ENCODE data around the gene KLF16. TPM values are rescaled to one million over a fixed set of nuclear protein-coding genes. Genes with fewer than 3 reads are reported as not detected.

The KLF16 gene
- total and polyA plus RNA-seq, 9 of the 15 experiments (the other 6 are each of a cell fraction or from before 2014, with no cell fraction given): 0.04 to 60.4 (median 6.8) TPM

DNA sequence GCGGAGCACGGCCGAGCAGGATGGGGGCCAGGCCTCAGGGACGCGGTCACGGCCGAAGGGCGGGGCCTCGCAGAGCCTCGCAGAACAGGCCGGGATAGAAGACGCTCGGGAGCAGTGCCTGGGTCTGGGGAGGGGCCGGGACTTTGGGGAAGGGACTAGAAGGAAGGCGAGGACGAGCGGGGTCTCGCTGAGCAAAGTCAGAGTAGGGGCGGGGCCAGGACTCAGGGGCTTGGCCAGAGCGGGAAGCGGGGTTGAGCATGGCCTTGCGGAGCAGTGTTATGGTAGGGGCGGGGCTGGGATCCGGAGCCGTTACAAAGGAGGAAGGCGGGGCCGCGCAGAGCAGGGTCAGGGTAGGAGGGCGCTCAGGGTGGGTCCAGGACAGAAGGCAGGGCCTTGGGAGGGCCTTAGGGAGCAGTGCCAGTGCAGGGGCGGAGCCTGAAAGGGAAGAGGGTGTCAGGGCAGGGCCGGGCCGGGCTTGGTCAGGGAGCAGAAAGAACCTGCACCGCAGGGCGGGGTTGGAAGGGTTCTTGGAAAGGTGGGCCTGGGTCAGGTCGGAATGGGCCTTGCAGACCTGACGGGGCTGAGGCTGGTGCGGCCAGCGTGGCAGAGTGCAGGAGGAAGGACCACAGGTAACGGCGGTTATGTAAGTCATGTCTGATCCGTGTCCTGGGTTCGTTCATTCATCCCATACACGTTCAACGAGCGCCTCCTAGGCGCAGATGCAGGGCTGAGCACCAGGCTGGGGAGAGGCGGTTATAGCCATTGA is 50.8 kb downstream of the KLF16 start (continued):
- TF ChIP-seq, protein P1, sequence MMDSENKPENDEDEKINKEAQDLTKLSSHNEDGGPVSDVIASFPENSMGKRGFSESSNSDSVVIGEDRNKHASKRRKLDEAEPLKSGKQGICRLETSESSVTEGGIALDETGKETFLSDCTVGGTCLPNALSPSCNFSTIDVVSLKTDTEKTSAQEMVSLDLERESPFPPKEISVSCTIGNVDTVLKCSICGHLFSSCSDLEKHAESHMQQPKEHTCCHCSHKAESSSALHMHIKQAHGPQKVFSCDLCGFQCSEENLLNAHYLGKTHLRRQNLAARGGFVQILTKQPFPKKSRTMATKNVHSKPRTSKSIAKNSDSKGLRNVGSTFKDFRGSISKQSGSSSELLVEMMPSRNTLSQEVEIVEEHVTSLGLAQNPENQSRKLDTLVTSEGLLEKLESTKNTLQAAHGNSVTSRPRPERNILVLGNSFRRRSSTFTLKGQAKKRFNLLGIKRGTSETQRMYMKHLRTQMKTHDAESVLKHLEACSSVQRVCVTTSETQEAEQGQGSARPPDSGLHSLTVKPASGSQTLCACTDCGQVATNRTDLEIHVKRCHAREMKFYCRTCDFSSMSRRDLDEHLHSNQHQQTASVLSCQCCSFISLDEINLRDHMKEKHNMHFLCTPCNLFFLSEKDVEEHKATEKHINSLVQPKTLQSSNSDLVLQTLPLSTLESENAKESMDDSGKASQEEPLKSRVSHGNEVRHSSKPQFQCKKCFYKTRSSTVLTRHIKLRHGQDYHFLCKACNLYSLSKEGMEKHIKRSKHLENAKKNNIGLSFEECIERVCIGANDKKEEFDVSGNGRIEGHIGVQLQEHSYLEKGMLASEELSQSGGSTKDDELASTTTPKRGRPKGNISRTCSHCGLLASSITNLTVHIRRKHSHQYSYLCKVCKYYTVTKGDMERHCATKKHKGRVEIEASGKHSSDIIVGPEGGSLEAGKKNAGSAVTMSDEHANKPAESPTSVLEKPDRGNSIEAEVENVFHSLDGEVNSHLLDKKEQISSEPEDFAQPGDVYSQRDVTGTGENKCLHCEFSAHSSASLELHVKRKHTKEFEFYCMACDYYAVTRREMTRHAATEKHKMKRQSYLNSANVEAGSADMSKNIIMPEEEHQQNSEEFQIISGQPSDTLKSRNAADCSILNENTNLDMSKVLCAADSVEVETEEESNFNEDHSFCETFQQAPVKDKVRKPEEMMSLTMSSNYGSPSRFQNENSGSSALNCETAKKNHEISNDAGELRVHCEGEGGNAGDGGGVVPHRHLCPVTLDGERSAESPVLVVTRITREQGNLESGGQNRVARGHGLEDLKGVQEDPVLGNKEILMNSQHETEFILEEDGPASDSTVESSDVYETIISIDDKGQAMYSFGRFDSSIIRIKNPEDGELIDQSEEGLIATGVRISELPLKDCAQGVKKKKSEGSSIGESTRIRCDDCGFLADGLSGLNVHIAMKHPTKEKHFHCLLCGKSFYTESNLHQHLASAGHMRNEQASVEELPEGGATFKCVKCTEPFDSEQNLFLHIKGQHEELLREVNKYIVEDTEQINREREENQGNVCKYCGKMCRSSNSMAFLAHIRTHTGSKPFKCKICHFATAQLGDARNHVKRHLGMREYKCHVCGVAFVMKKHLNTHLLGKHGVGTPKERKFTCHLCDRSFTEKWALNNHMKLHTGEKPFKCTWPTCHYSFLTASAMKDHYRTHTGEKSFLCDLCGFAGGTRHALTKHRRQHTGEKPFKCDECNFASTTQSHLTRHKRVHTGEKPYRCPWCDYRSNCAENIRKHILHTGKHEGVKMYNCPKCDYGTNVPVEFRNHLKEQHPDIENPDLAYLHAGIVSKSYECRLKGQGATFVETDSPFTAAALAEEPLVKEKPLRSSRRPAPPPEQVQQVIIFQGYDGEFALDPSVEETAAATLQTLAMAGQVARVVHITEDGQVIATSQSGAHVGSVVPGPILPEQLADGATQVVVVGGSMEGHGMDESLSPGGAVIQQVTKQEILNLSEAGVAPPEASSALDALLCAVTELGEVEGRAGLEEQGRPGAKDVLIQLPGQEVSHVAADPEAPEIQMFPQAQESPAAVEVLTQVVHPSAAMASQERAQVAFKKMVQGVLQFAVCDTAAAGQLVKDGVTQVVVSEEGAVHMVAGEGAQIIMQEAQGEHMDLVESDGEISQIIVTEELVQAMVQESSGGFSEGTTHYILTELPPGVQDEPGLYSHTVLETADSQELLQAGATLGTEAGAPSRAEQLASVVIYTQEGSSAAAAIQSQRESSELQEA (IDR thresholded peaks at IDR 0.05; ENCODE audit: low read depth): no peak
- TF ChIP-seq PHB2 (IDR thresholded peaks at IDR 0.05; ENCODE audit: low read depth) (no peak), HDAC2 (IDR thresholded peaks at IDR 0.05) (0 out of 2 replicates have a peak, but pooled peaks have one; percentile 72), NR2C1 (IDR thresholded peaks at IDR 0.05) (no peak), NR2C1 (tag; IDR thresholded peaks at IDR 0.05) (no peak), XRCC5 (IDR thresholded peaks at IDR 0.05; ENCODE audit: low read depth, low read length) (0 out of 2 replicates have a peak, but pooled peaks have one; percentile 10), ZZZ3 (IDR thresholded peaks at IDR 0.05) (no peak), RAD21 (CRISPR knock-in tag; conservative IDR thresholded peaks at IDR 0.05 in 1 of 2, IDR thresholded peaks at IDR 0.05 in 1 of 2) (peak; percentile 55 to 83)
- TF ChIP-seq, protein P2, sequence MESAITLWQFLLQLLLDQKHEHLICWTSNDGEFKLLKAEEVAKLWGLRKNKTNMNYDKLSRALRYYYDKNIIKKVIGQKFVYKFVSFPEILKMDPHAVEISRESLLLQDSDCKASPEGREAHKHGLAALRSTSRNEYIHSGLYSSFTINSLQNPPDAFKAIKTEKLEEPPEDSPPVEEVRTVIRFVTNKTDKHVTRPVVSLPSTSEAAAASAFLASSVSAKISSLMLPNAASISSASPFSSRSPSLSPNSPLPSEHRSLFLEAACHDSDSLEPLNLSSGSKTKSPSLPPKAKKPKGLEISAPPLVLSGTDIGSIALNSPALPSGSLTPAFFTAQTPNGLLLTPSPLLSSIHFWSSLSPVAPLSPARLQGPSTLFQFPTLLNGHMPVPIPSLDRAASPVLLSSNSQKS (CRISPR knock-in tag; IDR thresholded peaks at IDR 0.05): no peak
- TF ChIP-seq, protein P3, sequence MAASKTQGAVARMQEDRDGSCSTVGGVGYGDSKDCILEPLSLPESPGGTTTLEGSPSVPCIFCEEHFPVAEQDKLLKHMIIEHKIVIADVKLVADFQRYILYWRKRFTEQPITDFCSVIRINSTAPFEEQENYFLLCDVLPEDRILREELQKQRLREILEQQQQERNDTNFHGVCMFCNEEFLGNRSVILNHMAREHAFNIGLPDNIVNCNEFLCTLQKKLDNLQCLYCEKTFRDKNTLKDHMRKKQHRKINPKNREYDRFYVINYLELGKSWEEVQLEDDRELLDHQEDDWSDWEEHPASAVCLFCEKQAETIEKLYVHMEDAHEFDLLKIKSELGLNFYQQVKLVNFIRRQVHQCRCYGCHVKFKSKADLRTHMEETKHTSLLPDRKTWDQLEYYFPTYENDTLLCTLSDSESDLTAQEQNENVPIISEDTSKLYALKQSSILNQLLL (CRISPR knock-in tag; IDR thresholded peaks at IDR 0.05; ENCODE audit: borderline replicate concordance): no peak
- TF ChIP-seq, protein P4, sequence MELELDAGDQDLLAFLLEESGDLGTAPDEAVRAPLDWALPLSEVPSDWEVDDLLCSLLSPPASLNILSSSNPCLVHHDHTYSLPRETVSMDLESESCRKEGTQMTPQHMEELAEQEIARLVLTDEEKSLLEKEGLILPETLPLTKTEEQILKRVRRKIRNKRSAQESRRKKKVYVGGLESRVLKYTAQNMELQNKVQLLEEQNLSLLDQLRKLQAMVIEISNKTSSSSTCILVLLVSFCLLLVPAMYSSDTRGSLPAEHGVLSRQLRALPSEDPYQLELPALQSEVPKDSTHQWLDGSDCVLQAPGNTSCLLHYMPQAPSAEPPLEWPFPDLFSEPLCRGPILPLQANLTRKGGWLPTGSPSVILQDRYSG (tag; conservative IDR thresholded peaks at IDR 0.05; ENCODE audit: low read depth): no peak
- TF ChIP-seq, protein P5, sequence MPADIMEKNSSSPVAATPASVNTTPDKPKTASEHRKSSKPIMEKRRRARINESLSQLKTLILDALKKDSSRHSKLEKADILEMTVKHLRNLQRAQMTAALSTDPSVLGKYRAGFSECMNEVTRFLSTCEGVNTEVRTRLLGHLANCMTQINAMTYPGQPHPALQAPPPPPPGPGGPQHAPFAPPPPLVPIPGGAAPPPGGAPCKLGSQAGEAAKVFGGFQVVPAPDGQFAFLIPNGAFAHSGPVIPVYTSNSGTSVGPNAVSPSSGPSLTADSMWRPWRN (IDR thresholded peaks at IDR 0.05; ENCODE audit: low read depth): no peak
- TF ChIP-seq, protein P6, sequence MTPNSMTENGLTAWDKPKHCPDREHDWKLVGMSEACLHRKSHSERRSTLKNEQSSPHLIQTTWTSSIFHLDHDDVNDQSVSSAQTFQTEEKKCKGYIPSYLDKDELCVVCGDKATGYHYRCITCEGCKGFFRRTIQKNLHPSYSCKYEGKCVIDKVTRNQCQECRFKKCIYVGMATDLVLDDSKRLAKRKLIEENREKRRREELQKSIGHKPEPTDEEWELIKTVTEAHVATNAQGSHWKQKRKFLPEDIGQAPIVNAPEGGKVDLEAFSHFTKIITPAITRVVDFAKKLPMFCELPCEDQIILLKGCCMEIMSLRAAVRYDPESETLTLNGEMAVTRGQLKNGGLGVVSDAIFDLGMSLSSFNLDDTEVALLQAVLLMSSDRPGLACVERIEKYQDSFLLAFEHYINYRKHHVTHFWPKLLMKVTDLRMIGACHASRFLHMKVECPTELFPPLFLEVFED (CRISPR knock-in tag; conservative IDR thresholded peaks at IDR 0.05): no peak
